ENCODE measurements around the gene CATSPERB.

CATSPERB gene, protein sequence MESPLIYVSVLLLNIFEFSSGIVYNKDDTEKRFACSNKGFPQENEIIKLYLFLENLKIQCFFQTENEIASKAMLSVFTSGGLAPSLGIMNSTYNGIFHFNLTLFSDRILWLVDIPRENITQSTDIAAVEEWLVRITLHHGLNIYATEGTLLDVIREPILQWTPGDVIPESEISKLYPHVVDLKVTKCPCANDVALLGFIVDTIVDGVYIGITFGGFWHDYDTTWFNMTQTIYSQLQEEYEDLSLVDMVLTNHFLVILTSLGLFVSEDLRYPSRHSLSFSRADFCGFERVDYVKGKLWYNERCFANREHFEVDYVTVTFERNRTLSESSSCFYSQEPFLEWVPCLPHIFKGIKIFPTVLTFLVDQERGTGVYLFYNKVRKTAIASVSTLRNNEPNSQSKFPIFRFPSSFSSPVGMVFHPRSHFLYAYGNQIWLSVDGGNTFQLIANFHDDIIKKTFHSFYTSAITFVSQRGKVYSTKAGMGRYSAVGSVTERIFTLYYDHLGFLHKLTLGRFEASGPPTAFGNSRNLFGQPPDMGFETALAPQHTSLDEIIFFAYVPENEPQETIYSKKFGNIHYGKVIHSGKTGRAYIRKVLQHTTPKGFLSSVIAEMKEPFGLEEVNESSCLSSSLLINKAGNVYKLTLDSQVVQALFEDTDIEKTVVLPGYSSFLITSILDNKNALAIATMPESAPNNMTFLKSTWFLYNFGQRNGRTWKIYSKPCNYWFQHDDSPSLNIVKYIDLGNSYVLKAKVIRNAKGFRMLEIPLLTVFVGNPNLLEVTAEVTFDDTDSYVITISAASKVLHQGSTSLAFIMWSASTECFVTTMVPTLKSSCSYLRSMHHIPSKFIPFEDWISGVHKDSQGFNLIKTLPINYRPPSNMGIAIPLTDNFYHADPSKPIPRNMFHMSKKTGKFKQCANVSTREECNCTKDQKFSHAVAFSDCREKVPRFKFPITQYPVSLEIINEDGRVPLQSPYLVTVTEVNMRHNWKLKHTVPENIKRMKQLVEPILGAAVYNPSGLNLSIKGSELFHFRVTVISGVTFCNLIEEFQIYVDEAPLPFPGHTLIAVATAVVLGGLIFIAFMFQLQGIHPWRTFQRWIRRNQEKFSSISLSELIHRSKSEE

GRCh38 chr14:91731986-91732385, at the start of gene CATSPERB:
TSS of gene CATSPERB (minus strand) at chr14:91732086. CDS start at chr14:91729479, 2,607 bp downstream.
- no peak within 1 kb of the TSS for H3K27ac ChIP-seq
- TF ChIP-seq, protein P1, sequence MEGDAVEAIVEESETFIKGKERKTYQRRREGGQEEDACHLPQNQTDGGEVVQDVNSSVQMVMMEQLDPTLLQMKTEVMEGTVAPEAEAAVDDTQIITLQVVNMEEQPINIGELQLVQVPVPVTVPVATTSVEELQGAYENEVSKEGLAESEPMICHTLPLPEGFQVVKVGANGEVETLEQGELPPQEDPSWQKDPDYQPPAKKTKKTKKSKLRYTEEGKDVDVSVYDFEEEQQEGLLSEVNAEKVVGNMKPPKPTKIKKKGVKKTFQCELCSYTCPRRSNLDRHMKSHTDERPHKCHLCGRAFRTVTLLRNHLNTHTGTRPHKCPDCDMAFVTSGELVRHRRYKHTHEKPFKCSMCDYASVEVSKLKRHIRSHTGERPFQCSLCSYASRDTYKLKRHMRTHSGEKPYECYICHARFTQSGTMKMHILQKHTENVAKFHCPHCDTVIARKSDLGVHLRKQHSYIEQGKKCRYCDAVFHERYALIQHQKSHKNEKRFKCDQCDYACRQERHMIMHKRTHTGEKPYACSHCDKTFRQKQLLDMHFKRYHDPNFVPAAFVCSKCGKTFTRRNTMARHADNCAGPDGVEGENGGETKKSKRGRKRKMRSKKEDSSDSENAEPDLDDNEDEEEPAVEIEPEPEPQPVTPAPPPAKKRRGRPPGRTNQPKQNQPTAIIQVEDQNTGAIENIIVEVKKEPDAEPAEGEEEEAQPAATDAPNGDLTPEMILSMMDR (conservative IDR thresholded peaks at IDR 0.05): no peak

DNA sequence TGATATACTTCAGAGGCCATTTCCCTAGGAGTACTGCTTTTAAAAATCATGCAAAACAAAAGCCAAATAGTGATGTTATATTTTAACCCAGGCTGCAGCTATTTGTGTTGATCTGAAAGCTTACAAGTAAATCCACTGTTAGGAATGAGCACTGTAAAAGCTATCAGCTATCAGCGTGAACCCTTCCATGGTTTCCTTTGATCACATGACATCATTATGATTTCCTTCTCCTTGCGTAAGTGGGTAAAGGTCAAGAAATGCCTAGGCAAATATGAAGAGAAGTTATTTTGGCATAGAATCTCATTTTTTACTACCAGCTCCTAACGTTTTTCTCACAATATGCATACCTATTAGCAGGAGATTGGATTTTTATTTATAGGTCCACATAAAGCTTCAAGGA, 48.6 kb upstream of the CATSPERB start:
- TF ChIP-seq, protein P1 (conservative IDR thresholded peaks at IDR 0.05): no peak
- H3K27ac ChIP-seq: no peak overlapping the region

GRCh38 chr14:91778217-91778616, 46.3 kb upstream of the CATSPERB start:
- no peak overlapping the region for H3K27ac ChIP-seq
- TF ChIP-seq, protein P1 (conservative IDR thresholded peaks at IDR 0.05): no peak

DNA sequence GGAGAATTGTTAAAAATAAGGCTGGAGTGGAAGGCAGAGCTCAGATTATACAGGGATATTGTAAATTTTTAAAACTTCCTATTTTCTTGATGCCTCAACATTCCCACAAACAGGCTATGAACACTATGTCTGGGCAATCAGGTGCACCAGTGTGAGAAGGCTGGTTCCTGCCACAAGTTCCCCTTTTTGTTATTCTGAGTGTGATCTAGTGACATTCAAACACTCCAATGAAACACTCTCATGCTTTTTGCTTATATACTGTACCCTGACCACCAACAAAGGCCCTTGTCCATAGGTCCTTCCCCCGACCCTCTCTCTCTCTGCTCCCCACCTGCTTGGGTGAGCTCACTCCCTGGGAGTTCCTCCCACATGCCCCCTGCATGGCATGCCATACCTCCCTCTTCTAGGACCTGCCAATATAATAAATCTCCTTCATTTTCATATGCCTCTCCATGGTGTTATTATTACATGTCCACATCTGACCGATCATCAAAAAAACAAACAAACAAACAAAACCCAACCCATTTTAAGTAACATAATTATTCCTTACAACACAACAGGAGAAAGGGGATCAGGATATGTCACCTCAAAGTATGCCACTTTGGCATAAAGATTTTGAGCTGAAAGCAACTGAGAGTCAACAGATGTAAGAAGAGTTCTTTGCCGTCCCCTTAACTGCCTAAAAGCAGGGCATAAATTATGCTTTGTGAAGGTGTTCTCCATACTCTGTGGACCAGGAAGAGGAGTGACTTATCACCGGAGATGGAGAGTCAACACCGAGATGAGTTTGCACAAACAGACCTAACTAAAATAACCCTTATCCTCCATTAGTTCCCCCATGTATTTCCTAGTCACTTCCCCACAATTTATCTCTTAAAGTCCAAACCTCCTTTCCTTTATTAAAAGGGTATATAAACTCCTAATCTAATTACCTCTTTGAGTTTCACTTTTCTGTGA, 42.5 kb upstream of the CATSPERB start:
- TF ChIP-seq, protein P1 (conservative IDR thresholded peaks at IDR 0.05): no peak
- no peak overlapping the region; the same call in 1 of the 2 replicates for H3K27ac ChIP-seq

DNA sequence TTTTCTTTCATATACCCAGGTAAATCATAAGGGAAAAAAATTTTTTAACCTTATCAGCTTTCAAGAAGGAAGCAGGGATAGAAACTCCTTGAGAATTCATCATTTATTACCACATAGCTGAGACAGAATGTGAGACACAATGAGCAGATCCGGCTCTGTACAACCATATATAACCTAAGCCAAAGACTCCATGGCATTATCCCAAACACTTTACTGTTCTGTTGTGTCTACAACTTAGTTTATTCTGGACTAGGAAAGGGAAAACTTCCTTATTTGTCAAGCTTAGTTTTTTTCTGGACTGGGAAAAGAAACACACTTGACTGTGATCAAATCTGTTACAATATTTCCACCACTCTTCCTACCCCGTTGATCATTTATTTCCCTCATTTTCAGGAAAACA, 38.3 kb upstream of the CATSPERB start:
- TF ChIP-seq, protein P1 (conservative IDR thresholded peaks at IDR 0.05): no peak
- H3K27ac ChIP-seq: peak overlapping the region; percentile 10; the same call in 1 of the 2 replicates

DNA sequence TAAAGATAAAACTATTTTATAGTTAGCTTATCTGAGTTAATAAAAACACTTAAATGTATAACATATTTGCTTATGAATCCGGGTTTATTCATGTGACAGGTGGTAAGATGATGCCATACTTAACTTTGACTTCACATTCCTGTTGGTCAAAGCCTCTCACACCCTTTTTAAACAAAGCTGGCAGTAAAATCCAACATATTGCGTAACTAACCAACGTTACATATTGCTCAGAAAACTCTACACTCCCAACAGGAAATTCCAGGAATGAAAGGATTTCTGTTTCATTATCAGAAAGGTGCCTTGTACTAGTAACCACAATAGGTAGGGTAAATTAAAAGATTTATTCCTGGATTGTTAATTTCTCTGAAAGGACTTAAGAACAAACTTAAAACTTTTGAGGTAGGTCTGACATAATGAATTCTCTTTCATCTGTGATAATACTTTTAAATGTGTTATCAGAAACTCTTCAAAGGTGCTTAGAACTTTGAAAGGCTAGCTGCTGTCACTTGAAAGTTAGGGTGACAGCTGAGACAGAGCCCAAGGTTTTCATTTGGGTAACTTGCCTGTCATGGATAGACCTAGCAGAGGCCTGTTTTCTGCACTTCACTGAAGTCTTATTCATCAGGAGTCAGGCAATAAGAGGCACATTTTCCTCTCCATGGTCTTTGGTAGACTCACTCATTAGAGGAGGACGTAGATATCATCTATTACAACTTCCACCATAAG, 23.8 kb upstream of the CATSPERB start:
- H3K27ac ChIP-seq: no peak overlapping the region
- TF ChIP-seq, protein P1 (conservative IDR thresholded peaks at IDR 0.05): no peak

Data from VCaP (cell line).